ENCODE data around the gene MYH10.

MYH10 gene

GRCh38 chr17:8628172-8628571 is 2.4 kb downstream of the MYH10 start:
- no peak overlapping the region for H3K4me3 ChIP-seq (ENCODE audit: low read length)
- no peak for DNase-seq (ENCODE audit: low read depth)
- TF ChIP-seq CTCF (IDR thresholded peaks at IDR 0.05; ENCODE audit: insufficient read depth, low read depth, low read length, missing control alignments), result no peak

GRCh38 chr17:8623591-8623990 is 6.9 kb downstream of the MYH10 start:
- no peak for TF ChIP-seq CTCF (IDR thresholded peaks at IDR 0.05; ENCODE audit: insufficient read depth, low read depth, low read length, missing control alignments)
- no peak for DNase-seq (ENCODE audit: low read depth)

GRCh38 chr17:8622191-8622590 is 8.3 kb downstream of the MYH10 start:
- DNase-seq (ENCODE audit: low read depth), result no peak
- TF ChIP-seq CTCF (IDR thresholded peaks at IDR 0.05; ENCODE audit: insufficient read depth, low read depth, low read length, missing control alignments), result no peak
- no peak overlapping the region for H3K4me3 ChIP-seq (ENCODE audit: low read length)

More at GRCh38 chr17:8623591-8623990, 6.9 kb downstream of the MYH10 start:
- no peak overlapping the region for H3K4me3 ChIP-seq (ENCODE audit: low read length)

GRCh38 chr17:8621585-8621984 is 8.9 kb downstream of the MYH10 start:
- H3K4me3 ChIP-seq (ENCODE audit: low read length), result no peak overlapping the region
- no peak for TF ChIP-seq CTCF (IDR thresholded peaks at IDR 0.05; ENCODE audit: insufficient read depth, low read depth, low read length, missing control alignments)
- DNase-seq (ENCODE audit: low read depth), result no peak

DNA sequence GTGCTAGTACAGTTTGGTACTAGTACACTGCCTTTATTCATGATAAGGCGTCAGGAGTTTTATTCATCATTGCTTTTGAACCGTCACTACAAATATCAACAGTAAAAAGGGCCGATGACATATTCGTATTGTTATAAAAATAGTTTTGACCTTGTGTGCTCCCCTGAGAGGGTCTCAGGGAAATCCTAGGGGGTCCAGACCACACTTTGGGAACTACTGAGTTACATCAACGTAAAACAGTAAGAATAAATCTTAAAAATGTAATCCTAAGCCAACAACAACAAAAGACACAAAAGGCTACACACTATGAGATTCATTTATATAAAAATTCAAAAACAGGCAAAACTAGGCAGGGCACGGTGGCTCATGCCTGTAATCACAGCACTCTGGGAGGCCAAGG is 11.2 kb downstream of the MYH10 start:
- no peak for TF ChIP-seq CTCF (IDR thresholded peaks at IDR 0.05; ENCODE audit: insufficient read depth, low read depth, low read length, missing control alignments)
- no peak for DNase-seq (ENCODE audit: low read depth)

GRCh38 chr17:8618825-8619224 is 11.7 kb downstream of the MYH10 start:
- no peak for TF ChIP-seq CTCF (IDR thresholded peaks at IDR 0.05; ENCODE audit: insufficient read depth, low read depth, low read length, missing control alignments)
- no peak for DNase-seq (ENCODE audit: low read depth)
- no peak overlapping the region for H3K4me3 ChIP-seq (ENCODE audit: low read length)

More for the DNA sequence above, 11.2 kb downstream of the MYH10 start:
- no peak overlapping the region for H3K4me3 ChIP-seq (ENCODE audit: low read length)

- no peak overlapping the region for H3K4me3 ChIP-seq (ENCODE audit: low read length)
- DNase-seq (ENCODE audit: low read depth), result no peak
- TF ChIP-seq CTCF (IDR thresholded peaks at IDR 0.05; ENCODE audit: insufficient read depth, low read depth, low read length, missing control alignments), result no peak
Observed at GRCh38 chr17:8614988-8615387, 15.5 kb downstream of the MYH10 start.

All from epithelial cell of esophagus (primary cell).